ENCODE results near the gene ASB4. TPM values are rescaled to one million over a fixed set of nuclear protein-coding genes. Genes with fewer than 3 reads are reported as not detected.

Gene ASB4
- total and polyA plus RNA-seq, 4 donors = 0.09 to 1.1 (median 0.38) TPM

DNA sequence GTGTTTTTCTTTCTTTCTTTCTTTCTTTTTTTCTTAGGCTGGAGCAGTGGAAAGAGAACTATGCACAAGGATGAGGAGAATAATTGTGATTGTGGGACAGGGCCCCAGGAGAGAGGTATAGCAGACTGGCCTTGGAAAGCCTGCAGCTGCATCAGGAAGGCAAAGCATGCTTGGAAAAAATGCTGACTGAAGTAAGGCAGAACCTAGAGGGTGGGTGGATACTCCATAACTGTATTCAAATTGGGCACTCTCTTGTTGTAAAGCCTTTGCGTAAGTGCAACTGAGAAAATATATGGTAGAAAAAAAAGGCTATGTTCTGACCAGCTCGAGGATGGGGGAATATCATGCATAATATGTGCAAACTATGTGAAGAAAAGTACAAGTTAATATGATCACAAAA, 71.0 kb downstream of the ASB4 start:
- WGBS = 96% methylated on average over 2 of the region's 2 CpGs
- no peaks in the 10 kb centered on the region for H3K27me3 ChIP-seq (ENCODE audit: control insufficient read depth in 4 of 4, insufficient read depth in 4 of 4, low read length in 3 of 4)
- TF ChIP-seq, protein P1, sequence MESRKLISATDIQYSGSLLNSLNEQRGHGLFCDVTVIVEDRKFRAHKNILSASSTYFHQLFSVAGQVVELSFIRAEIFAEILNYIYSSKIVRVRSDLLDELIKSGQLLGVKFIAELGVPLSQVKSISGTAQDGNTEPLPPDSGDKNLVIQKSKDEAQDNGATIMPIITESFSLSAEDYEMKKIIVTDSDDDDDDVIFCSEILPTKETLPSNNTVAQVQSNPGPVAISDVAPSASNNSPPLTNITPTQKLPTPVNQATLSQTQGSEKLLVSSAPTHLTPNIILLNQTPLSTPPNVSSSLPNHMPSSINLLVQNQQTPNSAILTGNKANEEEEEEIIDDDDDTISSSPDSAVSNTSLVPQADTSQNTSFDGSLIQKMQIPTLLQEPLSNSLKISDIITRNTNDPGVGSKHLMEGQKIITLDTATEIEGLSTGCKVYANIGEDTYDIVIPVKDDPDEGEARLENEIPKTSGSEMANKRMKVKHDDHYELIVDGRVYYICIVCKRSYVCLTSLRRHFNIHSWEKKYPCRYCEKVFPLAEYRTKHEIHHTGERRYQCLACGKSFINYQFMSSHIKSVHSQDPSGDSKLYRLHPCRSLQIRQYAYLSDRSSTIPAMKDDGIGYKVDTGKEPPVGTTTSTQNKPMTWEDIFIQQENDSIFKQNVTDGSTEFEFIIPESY (IDR thresholded peaks at IDR 0.05) = no peak
- H3K27ac ChIP-seq (ENCODE audit: low read depth in 1 of 2, low read length in 2 of 2) = no peak overlapping the region
- H3K4me3 ChIP-seq (ENCODE audit: low read depth in 1 of 3, low read length in 3 of 3) = no peak overlapping the region
- H3K4me1 ChIP-seq (ENCODE audit: control insufficient read depth in 4 of 4, insufficient read depth in 4 of 4, low read length in 3 of 4) = peaks cover 8 to 49% (median 43%) of the 10 kb centered on the region in 4 donors
- H3K9me3 ChIP-seq (ENCODE audit: control insufficient read depth in 4 of 4, low read length in 3 of 4) = no peaks in the 10 kb centered on the region
- H3K9ac ChIP-seq (ENCODE audit: low read depth in 1 of 2, low read length in 2 of 2) = no peak overlapping the region
- DNase-seq (ENCODE audit: low spot score) = no peak
- no peaks in the 10 kb centered on the region for H3K36me3 ChIP-seq (ENCODE audit: control insufficient read depth in 4 of 4, insufficient read depth in 3 of 4, low read depth in 1 of 4, low read length in 3 of 4)

DNA sequence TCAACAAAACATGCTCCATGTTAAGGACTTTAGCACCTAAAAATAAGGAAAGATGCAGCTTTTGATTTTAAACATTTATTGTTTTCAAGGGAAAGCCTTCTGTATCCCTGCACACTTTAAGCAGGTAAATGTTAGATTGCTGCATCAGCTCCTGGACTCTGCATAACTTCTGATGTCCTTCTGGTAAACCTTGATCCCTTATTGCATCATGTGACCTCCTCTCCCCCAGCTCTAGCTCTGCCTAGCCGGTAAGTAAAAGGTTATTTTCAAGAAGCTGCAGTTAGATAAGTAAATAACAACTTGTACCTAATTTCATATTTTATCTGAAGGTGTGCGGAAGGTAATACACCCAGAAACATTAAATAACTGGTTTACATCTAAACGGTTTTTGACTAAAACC, 73.1 kb downstream of the ASB4 start:
- no peak overlapping the region for H3K9ac ChIP-seq (ENCODE audit: low read depth in 1 of 2, low read length in 2 of 2)
- peak overlapping the region; percentile 44 to 61 for H3K27ac ChIP-seq (ENCODE audit: low read depth in 1 of 2, low read length in 2 of 2)
- H3K9me3 ChIP-seq (ENCODE audit: control insufficient read depth in 4 of 4, low read length in 3 of 4) = no peaks in the 10 kb centered on the region
- no peak overlapping the region for H3K4me3 ChIP-seq (ENCODE audit: low read depth in 1 of 3, low read length in 3 of 3)
- H3K36me3 ChIP-seq (ENCODE audit: control insufficient read depth in 4 of 4, insufficient read depth in 3 of 4, low read depth in 1 of 4, low read length in 3 of 4) = no peaks in the 10 kb centered on the region
- peaks cover 8 to 49% (median 45%) of the 10 kb centered on the region in 4 donors for H3K4me1 ChIP-seq (ENCODE audit: control insufficient read depth in 4 of 4, insufficient read depth in 4 of 4, low read length in 3 of 4)
- WGBS = 33% methylated on average over 3 of the region's 3 CpGs
- no peak for DNase-seq (ENCODE audit: low spot score)
- no peaks in the 10 kb centered on the region for H3K27me3 ChIP-seq (ENCODE audit: control insufficient read depth in 4 of 4, insufficient read depth in 4 of 4, low read length in 3 of 4)
- TF ChIP-seq GABPA (IDR thresholded peaks at IDR 0.05 in 1 of 2, conservative IDR thresholded peaks at IDR 0.05 in 1 of 2) = no peak
- TF ChIP-seq, protein P2, sequence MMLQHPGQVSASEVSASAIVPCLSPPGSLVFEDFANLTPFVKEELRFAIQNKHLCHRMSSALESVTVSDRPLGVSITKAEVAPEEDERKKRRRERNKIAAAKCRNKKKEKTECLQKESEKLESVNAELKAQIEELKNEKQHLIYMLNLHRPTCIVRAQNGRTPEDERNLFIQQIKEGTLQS (IDR thresholded peaks at IDR 0.05) = peak; percentile 66
- TF ChIP-seq HNF4A (conservative IDR thresholded peaks at IDR 0.05) = peak; percentile 78 to 82
- TF ChIP-seq RXRA (IDR thresholded peaks at IDR 0.05) = peak; percentile 73 to 78
- TF ChIP-seq TAF1 (conservative IDR thresholded peaks at IDR 0.05) = no peak
- peak in 1 of 2 donors; percentile 24 for TF ChIP-seq JUND (IDR thresholded peaks at IDR 0.05)
- TF ChIP-seq YY1 (IDR thresholded peaks at IDR 0.05) = no peak
- TF ChIP-seq FOXA1 (IDR thresholded peaks at IDR 0.05) = no peak
- TF ChIP-seq, protein P3, sequence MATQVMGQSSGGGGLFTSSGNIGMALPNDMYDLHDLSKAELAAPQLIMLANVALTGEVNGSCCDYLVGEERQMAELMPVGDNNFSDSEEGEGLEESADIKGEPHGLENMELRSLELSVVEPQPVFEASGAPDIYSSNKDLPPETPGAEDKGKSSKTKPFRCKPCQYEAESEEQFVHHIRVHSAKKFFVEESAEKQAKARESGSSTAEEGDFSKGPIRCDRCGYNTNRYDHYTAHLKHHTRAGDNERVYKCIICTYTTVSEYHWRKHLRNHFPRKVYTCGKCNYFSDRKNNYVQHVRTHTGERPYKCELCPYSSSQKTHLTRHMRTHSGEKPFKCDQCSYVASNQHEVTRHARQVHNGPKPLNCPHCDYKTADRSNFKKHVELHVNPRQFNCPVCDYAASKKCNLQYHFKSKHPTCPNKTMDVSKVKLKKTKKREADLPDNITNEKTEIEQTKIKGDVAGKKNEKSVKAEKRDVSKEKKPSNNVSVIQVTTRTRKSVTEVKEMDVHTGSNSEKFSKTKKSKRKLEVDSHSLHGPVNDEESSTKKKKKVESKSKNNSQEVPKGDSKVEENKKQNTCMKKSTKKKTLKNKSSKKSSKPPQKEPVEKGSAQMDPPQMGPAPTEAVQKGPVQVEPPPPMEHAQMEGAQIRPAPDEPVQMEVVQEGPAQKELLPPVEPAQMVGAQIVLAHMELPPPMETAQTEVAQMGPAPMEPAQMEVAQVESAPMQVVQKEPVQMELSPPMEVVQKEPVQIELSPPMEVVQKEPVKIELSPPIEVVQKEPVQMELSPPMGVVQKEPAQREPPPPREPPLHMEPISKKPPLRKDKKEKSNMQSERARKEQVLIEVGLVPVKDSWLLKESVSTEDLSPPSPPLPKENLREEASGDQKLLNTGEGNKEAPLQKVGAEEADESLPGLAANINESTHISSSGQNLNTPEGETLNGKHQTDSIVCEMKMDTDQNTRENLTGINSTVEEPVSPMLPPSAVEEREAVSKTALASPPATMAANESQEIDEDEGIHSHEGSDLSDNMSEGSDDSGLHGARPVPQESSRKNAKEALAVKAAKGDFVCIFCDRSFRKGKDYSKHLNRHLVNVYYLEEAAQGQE (IDR thresholded peaks at IDR 0.05) = no peak
- TF ChIP-seq SP1 (IDR thresholded peaks at IDR 0.05) = peak; percentile 56
- TF ChIP-seq, protein P1 (IDR thresholded peaks at IDR 0.05) = no peak
- TF ChIP-seq NR2F2 (IDR thresholded peaks at IDR 0.05) = peak; percentile 71
- no peak for TF ChIP-seq FOXA2 (IDR thresholded peaks at IDR 0.05)
- TF ChIP-seq RAD21 (IDR thresholded peaks at IDR 0.05) = peak in 1 of 2 donors; percentile 21
